HUES48 (cell line): ENCODE measurements around the gene TICRR.
A peak's percentile ranks its signal among the peaks of the same experiment; 100 is the strongest.

Experiments used
- H3K27ac ChIP-seq: one replicate; pipeline ENCODE4 v1.7.0; 2013; ENCODE audit warnings: low read depth, low read length, inconsistent platforms
- H3K27me3 ChIP-seq: 2 replicates; pipeline ENCODE4 v1.6.1; 2013; ENCODE audit warnings: mild to moderate bottlenecking, low read length; ENCODE audit not compliant: control insufficient read depth, insufficient read depth
- H3K36me3 ChIP-seq: 2 replicates; pipeline ENCODE4 v1.6.1; 2013; ENCODE audit warnings: low read length; ENCODE audit not compliant: control insufficient read depth, insufficient read depth
- H3K4me1 ChIP-seq: 2 replicates; pipeline ENCODE4 v1.6.1; 2013; ENCODE audit warnings: mild to moderate bottlenecking, low read length; ENCODE audit not compliant: control insufficient read depth, insufficient read depth
- H3K4me3 ChIP-seq: 2 replicates; pipeline ENCODE4 v1.5.1; 2013; ENCODE audit warnings: mild to moderate bottlenecking, low read depth, low read length
- H3K9ac ChIP-seq: 2 replicates; pipeline ENCODE4 v1.6.1; 2013; ENCODE audit warnings: mild to moderate bottlenecking, low read depth, low read length, moderate library complexity
- H3K9me3 ChIP-seq: 2 replicates; pipeline ENCODE4 v1.6.1; 2013; ENCODE audit warnings: low read length; ENCODE audit not compliant: control insufficient read depth, insufficient read depth

The TICRR gene, protein sequence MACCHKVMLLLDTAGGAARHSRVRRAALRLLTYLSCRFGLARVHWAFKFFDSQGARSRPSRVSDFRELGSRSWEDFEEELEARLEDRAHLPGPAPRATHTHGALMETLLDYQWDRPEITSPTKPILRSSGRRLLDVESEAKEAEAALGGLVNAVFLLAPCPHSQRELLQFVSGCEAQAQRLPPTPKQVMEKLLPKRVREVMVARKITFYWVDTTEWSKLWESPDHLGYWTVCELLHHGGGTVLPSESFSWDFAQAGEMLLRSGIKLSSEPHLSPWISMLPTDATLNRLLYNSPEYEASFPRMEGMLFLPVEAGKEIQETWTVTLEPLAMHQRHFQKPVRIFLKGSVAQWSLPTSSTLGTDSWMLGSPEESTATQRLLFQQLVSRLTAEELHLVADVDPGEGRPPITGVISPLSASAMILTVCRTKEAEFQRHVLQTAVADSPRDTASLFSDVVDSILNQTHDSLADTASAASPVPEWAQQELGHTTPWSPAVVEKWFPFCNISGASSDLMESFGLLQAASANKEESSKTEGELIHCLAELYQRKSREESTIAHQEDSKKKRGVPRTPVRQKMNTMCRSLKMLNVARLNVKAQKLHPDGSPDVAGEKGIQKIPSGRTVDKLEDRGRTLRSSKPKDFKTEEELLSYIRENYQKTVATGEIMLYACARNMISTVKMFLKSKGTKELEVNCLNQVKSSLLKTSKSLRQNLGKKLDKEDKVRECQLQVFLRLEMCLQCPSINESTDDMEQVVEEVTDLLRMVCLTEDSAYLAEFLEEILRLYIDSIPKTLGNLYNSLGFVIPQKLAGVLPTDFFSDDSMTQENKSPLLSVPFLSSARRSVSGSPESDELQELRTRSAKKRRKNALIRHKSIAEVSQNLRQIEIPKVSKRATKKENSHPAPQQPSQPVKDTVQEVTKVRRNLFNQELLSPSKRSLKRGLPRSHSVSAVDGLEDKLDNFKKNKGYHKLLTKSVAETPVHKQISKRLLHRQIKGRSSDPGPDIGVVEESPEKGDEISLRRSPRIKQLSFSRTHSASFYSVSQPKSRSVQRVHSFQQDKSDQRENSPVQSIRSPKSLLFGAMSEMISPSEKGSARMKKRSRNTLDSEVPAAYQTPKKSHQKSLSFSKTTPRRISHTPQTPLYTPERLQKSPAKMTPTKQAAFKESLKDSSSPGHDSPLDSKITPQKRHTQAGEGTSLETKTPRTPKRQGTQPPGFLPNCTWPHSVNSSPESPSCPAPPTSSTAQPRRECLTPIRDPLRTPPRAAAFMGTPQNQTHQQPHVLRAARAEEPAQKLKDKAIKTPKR (N-terminal part only)

DNA sequence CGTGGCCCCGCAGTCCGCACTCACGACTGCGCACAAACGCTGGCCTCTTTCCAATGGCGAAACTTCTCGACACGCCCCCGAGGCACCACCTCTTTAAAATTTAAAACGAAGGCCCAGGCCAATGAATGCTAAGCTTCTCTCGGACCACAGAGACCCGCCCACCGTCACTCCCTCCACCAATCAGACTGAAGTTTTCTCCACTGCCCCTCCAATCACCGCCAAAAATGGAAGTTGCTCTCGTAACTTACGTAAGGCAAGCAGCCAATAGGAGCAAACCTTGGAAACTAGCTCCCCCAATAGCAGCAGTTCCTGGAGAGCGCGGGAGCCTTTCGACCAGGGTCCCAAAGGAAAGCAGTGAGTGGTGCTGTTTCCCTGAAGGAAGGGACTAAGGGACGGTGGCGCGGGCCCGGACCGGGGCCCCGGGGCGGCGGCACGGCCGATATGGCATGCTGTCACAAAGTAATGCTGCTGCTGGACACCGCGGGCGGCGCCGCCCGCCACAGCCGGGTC, at the start of gene TICRR:
TSS of gene TICRR (plus strand) at position 324 of the 510 bp plus-strand sequence. CDS start at position 442, 118 bp downstream.
- Histone ChIP-seq H3K36me3 (peaks cover 21% of the 10 kb centered on the region), H3K4me1 (peaks cover 9% of the 10 kb centered on the region; the same call in 1 of the 2 replicates), H3K9me3 (no peaks in the 10 kb centered on the region), H3K4me3 (peak within 1 kb of the TSS; percentile 92), H3K9ac (peak within 1 kb of the TSS; percentile 68), H3K27ac (peak within 1 kb of the TSS; percentile 86), H3K27me3 (no peaks in the 10 kb centered on the region)

DNA sequence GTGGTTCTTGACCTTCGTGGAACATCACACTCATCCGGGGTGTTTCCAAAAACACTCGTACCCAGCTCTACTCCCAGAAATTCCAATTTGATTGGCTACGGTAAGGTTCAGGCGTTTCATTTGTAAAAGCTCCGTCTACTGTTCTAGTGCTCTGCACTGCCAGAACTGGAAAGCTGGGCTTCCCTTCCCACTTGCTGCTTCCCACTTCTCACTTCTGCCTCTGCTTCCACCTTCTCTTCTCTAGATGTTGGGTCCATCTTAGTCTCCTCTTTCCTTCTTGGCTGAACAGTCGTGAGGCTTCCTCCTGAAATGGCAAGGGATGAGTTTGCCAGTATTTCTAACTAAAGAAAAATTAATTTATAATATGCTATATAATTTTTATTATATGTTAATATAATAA, 49.1 kb upstream of the TICRR start:
- Histone ChIP-seq H3K4me1 (no peaks in the 10 kb centered on the region), H3K27me3 (no peaks in the 10 kb centered on the region), H3K4me3 (no peak overlapping the region), H3K27ac (no peak overlapping the region), H3K9ac (no peak overlapping the region), H3K36me3 (no peaks in the 10 kb centered on the region), H3K9me3 (no peaks in the 10 kb centered on the region)

DNA sequence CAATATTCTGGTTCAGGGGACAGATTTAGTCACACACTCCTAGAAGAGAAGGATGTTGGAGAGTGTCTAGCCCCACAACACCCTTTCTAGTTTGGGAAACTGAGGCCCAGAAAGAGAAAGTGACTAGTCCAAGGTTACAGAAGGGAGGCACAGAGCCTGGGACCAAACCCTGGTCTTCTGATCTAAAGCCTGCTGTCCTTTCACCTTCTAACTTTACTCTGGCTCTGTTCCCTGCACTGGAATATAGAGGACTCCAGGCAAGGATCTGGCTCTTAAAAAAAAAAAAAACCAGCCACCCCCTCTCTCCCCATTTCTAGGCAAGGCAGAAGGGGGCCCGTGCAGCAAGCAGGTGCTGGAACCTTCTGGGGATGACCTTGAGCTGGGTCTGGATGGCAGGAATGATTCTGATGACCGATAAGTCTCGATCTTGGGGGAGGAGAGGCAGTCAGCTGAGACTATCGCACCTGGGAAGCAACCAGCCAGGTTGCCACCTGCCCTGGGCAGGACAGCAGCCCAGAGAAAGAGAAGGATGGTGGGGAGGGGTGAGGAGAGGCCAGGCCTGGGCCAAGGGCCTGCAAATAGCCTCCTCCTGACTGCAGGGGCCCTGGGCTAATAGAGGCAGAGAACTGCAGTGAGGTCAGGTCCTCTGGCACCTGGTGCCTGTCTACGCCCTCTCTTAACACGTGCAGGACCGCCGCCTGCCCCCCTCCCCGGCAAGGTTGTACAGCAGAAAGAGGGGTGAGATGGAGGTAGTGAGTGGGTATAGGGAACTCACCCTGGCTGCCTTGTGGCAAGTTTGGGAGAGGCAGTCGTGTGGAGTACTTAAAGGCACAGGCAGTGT, 48.4 kb upstream of the TICRR start:
- Histone ChIP-seq H3K9ac (no peak overlapping the region), H3K9me3 (no peaks in the 10 kb centered on the region), H3K27me3 (no peaks in the 10 kb centered on the region), H3K4me3 (no peak overlapping the region), H3K27ac (no peak overlapping the region), H3K36me3 (no peaks in the 10 kb centered on the region), H3K4me1 (no peaks in the 10 kb centered on the region)

DNA sequence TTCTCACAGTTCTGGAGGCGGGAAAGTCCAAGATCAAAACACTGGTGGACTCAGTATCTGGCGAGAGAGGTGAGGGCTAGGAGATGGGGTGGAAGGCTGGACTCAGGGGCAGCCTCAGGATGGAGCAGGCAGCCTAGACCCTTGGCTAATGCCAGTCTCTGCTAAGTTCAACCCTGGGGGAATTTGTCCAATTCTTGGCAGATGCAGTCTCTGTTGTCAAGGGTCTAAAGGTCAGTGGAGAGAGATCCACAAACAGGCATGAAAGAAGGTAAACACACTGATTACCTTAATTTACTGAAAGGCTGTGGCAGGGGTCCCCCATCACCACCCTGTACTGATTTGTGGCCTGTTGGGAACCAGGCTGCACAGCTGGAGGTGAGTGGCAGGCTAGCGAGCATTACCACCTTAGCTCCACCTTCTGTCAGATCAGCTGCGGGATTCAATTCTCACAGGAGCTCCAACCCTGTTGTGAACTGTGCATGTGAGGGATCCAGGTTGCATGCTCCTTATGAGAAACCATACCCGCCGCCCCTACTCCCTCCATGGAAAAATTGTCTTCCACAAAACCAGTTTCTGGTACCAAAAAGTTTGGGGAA, 46.4 kb upstream of the TICRR start:
- no peaks in the 10 kb centered on the region for H3K4me1 ChIP-seq
- no peak overlapping the region for H3K4me3 ChIP-seq
- H3K27ac ChIP-seq: no peak overlapping the region
- H3K9me3 ChIP-seq: no peaks in the 10 kb centered on the region; the same call in 1 of the 2 replicates
- H3K36me3 ChIP-seq: no peaks in the 10 kb centered on the region
- no peak overlapping the region for H3K9ac ChIP-seq
- H3K27me3 ChIP-seq: no peaks in the 10 kb centered on the region

DNA sequence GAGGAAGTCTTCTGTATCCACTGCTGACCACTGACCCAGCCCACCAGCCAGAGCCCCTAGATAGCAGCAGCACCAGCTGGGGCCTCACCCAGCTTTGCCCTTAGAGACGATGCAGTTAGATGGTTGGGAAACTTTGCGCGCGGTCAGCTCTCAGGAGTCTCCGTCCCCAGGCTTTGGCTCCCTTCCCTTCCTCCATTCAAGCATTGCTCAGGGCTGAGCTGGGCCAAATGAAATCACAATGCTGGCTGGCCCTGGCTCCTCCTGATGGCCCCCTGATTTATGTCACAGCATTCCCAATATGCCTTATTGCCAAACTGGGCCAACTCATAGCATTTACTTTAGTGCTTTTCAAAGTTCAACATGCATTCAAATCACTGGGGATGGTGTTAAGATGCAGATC, 44.3 kb upstream of the TICRR start:
- H3K36me3 ChIP-seq: no peaks in the 10 kb centered on the region
- H3K27me3 ChIP-seq: no peaks in the 10 kb centered on the region
- H3K9ac ChIP-seq: no peak overlapping the region
- no peaks in the 10 kb centered on the region; the same call in 1 of the 2 replicates for H3K9me3 ChIP-seq
- H3K4me3 ChIP-seq: no peak overlapping the region
- H3K4me1 ChIP-seq: no peaks in the 10 kb centered on the region
- no peak overlapping the region for H3K27ac ChIP-seq

DNA sequence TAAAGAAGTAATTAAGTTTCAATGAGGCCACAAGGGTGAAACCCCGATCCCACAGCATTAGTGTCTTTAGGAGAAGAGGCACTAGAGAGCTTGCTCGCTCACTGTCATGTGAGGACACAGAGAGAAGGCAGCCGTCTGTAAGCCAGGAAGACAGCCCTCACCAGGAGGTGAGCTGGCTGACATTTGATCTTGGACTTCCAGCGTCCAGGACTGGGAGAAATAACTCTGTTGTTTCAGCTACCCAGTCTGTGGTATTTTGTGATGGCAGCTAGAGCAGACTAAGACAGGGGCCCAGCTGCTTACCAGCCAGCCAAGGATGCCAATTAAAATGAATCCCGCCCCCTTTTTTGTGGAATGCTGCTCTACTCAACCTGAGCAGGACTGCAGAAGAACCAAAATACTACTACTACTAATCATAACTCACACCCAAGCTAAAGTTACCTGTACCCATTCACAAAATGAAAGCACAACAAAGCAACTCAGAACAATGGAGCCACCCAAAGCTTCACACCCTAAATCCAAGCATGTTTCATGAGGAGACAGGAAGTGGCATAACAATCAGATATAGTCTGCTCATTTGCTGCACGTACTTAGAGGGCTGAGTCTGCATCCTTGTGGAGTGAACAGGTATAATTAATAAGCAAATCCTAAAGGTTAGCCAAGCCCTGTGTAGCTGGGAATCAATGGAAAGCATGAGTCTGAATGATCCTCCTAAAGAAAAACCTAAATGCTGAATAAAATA, 43.3 kb upstream of the TICRR start:
- H3K4me1 ChIP-seq: no peaks in the 10 kb centered on the region
- no peaks in the 10 kb centered on the region for H3K36me3 ChIP-seq
- H3K9ac ChIP-seq: no peak overlapping the region

DNA sequence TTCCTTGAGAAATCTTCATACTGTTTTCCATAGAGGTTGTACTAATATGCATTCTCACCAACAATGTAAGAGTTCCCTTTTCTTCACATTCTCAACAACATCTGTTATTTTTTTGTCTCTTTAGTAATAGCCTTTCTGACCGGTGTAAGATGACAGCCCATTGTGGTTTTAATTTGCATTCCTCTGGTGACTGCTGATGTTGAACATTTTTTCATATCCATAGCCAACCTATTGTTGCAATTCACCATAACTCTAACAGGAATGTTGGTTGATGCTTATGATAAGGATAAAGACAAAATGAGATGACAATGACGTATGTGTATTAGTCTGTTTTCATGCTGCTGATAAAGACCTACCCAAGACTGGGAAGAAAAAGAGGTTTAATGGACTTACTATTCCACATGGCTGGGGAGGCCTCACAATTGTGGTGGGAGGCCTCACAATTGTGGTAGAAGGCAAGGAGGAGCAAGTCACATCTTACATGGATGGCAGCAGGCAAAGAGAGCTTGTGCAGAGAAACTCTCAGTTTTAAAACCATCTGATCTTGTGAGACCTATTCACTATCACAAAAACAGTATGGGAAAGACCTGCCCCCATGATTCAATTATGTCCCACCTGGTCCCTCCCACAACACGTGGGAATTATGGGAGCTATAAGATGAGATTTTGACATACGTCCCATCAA, 41.3 kb upstream of the TICRR start:
- Histone ChIP-seq H3K27ac (no peak overlapping the region), H3K4me3 (no peak overlapping the region), H3K27me3 (no peaks in the 10 kb centered on the region), H3K9me3 (peaks cover 10% of the 10 kb centered on the region), H3K36me3 (no peaks in the 10 kb centered on the region), H3K9ac (no peak overlapping the region), H3K4me1 (no peaks in the 10 kb centered on the region)

More for the DNA sequence above, 43.3 kb upstream of the TICRR start:
- no peaks in the 10 kb centered on the region for H3K27me3 ChIP-seq
- no peaks in the 10 kb centered on the region; the same call in 1 of the 2 replicates for H3K9me3 ChIP-seq
- no peak overlapping the region for H3K4me3 ChIP-seq
- H3K27ac ChIP-seq: no peak overlapping the region

DNA sequence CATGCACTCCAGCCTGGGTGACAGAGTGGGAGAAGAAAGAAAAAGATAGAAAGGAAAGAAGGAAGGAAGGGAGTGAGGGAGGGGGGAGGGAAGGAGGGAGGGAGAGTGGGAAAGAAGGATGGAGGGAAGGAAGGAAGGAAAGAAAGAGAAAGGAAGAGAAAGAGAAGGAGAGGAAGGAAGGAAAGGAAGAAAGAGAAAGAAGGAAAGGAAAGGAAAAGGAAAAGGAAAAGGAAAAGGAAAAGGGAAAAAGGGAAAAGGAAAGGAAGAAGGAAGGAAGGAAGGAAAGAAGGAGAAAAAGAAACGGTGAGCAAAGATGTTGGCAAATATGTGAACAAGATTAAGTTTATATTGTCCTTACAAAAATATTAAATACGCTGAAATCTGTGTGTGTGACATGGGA, 36.2 kb upstream of the TICRR start:
- H3K27ac ChIP-seq: no peak overlapping the region
- peaks cover 10% of the 10 kb centered on the region for H3K9me3 ChIP-seq
- H3K4me1 ChIP-seq: no peaks in the 10 kb centered on the region
- no peak overlapping the region for H3K4me3 ChIP-seq
- no peaks in the 10 kb centered on the region for H3K27me3 ChIP-seq
- no peaks in the 10 kb centered on the region for H3K36me3 ChIP-seq
- H3K9ac ChIP-seq: no peak overlapping the region

DNA sequence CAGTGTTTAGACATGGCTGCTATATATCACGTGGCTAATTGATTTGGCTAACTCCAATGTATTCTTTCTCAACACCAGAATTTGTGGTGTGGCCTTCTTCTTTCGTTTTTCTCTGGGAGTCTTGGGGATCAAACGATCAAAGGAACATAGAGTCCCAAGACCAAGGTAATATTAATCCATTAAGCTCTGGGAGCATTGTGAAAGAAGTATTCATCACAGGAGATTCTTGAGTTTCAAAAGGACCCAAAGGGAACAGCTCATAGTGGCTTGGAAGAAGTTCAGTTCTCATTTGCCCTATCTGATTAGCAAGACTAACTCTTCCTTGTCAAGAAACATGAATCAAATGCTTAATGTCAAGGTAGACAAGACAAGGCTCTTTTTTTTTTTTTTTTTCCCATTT, 32.9 kb upstream of the TICRR start:
- H3K4me3 ChIP-seq: no peak overlapping the region
- H3K9ac ChIP-seq: no peak overlapping the region
- no peaks in the 10 kb centered on the region for H3K36me3 ChIP-seq
- no peaks in the 10 kb centered on the region for H3K27me3 ChIP-seq
- H3K4me1 ChIP-seq: no peaks in the 10 kb centered on the region
- H3K9me3 ChIP-seq: peaks cover 10% of the 10 kb centered on the region; the same call in 1 of the 2 replicates
- H3K27ac ChIP-seq: no peak overlapping the region
